A549 (cell line): Measurements from ENCODE around the gene CACNG7. TPM values are rescaled to one million over a fixed set of nuclear protein-coding genes. Genes with fewer than 3 reads are reported as not detected.
A peak's percentile ranks its signal among the peaks of the same experiment; 100 is the strongest.

Experiments used
- ATAC-seq, 2 experiments: fragments of 200-7000 bp in 1 of 2; fragments of >200 bp in 1 of 2; cut with Nextera tagmentation in 1 of 2; cut with Tn5 transposase in 1 of 2; 3 replicates each; pipeline versions ENCODE4 v1.8.0 to v1.9.1; 2018 to 2020; ENCODE audit warnings: mild to moderate bottlenecking in 1 of 2, moderate library complexity in 1 of 2
- CTCF ChIA-PET: fragments of 300-600 bp; sonication (Branson Sonifier 250); formaldehyde crosslinking; extraction: SDS; loops from one replicate; lab custom pipeline; 2021; ENCODE audit warnings: antibody characterized with exemption, inconsistent platforms; lab: Yijun Ruan, JAX
- POLR2A ChIA-PET: fragments of 350-600 bp; formaldehyde crosslinking; extraction: SDS; loops from one replicate; lab custom pipeline; 2021; ENCODE audit warnings: antibody characterized with exemption, inconsistent platforms; lab: Yijun Ruan, JAX
- DNase-seq, 2 experiments: peaks; one replicate each; pipeline versions ENCODE4 v3.0.0 to v3.0.0-alpha.2; 2011 to 2016; ENCODE audit warnings: low read depth in 1 of 2, low spot score in 1 of 2
- FAIRE-seq: peaks from 2 replicates; lab custom pipeline; 2011; peaks lifted over from hg19 to GRCh38; lab: Jason Lieb, UNC
- H3K27ac ChIP-seq, 2 experiments: fragments of >200 bp; sonication (Bioruptor Twin); formaldehyde crosslinking; 3 replicates each; pipeline ENCODE4 v1.5.1; 2016 to 2017
- H3K4me1 ChIP-seq: fragments of >200 bp; sonication (Bioruptor Twin); formaldehyde crosslinking; 3 replicates; pipeline ENCODE4 v1.6.1; 2016
- H3K4me2 ChIP-seq: fragments of >200 bp; sonication (Bioruptor Twin); formaldehyde crosslinking; 3 replicates; pipeline ENCODE4 v1.6.1; 2016
- H3K4me3 ChIP-seq: fragments of >200 bp; sonication (Bioruptor Twin); formaldehyde crosslinking; 3 replicates; pipeline ENCODE4 v1.5.1; 2016
- H3K9me3 ChIP-seq: fragments of >200 bp; sonication (Bioruptor Twin); formaldehyde crosslinking; 3 replicates; pipeline ENCODE4 v1.6.1; 2016
- BCL3 ChIP-seq: fragments of >200 bp; sonication (Bioruptor Twin); formaldehyde crosslinking; IDR thresholded peaks from 3 replicates; pipeline ENCODE4 v1.6.1; 2016
- CHD2 ChIP-seq: fragments of 150-350 bp; IDR thresholded peaks from 2 replicates; pipeline ENCODE4 v1.6.1; 2014; ENCODE audit warnings: low read length; ENCODE audit not compliant: partially characterized antibody
- E2F6 ChIP-seq: IDR thresholded peaks from 2 replicates; pipeline ENCODE4 v1.6.1; 2012; ENCODE audit warnings: low read depth, borderline replicate concordance
- FOSL2 ChIP-seq, 2 experiments: fragments of 450-650 bp in 1 of 2; fragments of >200 bp in 1 of 2; sonication (Bioruptor Twin) in 1 of 2; formaldehyde crosslinking; IDR thresholded peaks; 2 replicates each; pipeline versions ENCODE4 v1.5.0 to v1.6.1; 2016 to 2020; ENCODE audit warnings: mild to moderate bottlenecking in 1 of 2, moderate library complexity in 1 of 2
- FOXS1 ChIP-seq: fragments of 250-450 bp; sonication (Bioruptor Pico); IDR thresholded peaks from 2 replicates; pipeline ENCODE4 v1.5.0; 2020; ENCODE audit warnings: mild to moderate bottlenecking, moderate library complexity
- GATA3 ChIP-seq: IDR thresholded peaks from 2 replicates; pipeline ENCODE4 v1.6.1; 2012; ENCODE audit warnings: borderline replicate concordance
- HOXB5 ChIP-seq: fragments of 250-450 bp; sonication (Bioruptor Pico); IDR thresholded peaks from 2 replicates; pipeline ENCODE4 v1.5.0; 2020; ENCODE audit warnings: mild to moderate bottlenecking, moderate library complexity
- KDM1A ChIP-seq: fragments of 200-600 bp; sonication (generic); IDR thresholded peaks from 2 replicates; pipeline ENCODE4 v1.6.1; 2016; ENCODE audit warnings: low read depth, mild to moderate bottlenecking
- MAFK ChIP-seq: fragments of 450-650 bp; IDR thresholded peaks from 2 replicates; pipeline ENCODE4 v1.6.1; 2014; ENCODE audit not compliant: partially characterized antibody
- MAZ ChIP-seq: fragments of 150-350 bp; IDR thresholded peaks from 2 replicates; pipeline ENCODE4 v1.6.1; 2014; ENCODE audit warnings: antibody characterized with exemption, low read depth, low read length, borderline replicate concordance
- NFE2L2 ChIP-seq: fragments of 150-350 bp; conservative IDR thresholded peaks from 2 replicates; pipeline ENCODE4 v1.6.1; 2014; ENCODE audit warnings: low read length
- RAD21 ChIP-seq, 2 experiments: fragments of >200 bp in 1 of 2; sonication (Bioruptor Twin) in 1 of 2; formaldehyde crosslinking in 1 of 2; IDR thresholded peaks in 1 of 2; conservative IDR thresholded peaks in 1 of 2; 2 replicates in 1 of 2; 3 replicates in 1 of 2; pipeline ENCODE4 v1.6.1; 2012 to 2018; ENCODE audit warnings: inconsistent platforms in 1 of 2
- RARB ChIP-seq: fragments of 250-450 bp; sonication (Bioruptor Pico); IDR thresholded peaks from 2 replicates; pipeline ENCODE4 v1.8.0; 2021; ENCODE audit warnings: mild to moderate bottlenecking, moderate library complexity
- RCOR1 ChIP-seq: fragments of 150-350 bp; IDR thresholded peaks from 2 replicates; pipeline ENCODE4 v1.6.1; 2014; ENCODE audit warnings: antibody characterized with exemption, low read length, low read depth
- TP53 ChIP-seq: fragments of 250-450 bp; sonication (Bioruptor Pico); IDR thresholded peaks from 2 replicates; pipeline ENCODE4 v1.5.0; 2021; ENCODE audit warnings: mild to moderate bottlenecking, moderate library complexity
- USF2 ChIP-seq: fragments of 450-650 bp; IDR thresholded peaks from 2 replicates; pipeline ENCODE4 v1.6.1; 2014; ENCODE audit warnings: antibody characterized with exemption
- ZC3H11A ChIP-seq: fragments of 450-650 bp; IDR thresholded peaks from 2 replicates; pipeline ENCODE4 v1.6.1; 2014; ENCODE audit warnings: antibody characterized with exemption, mild to moderate bottlenecking
- ZFP36 ChIP-seq: fragments of 450-650 bp; IDR thresholded peaks from 2 replicates; pipeline ENCODE4 v1.6.1; 2014; ENCODE audit warnings: borderline replicate concordance; ENCODE audit not compliant: partially characterized antibody
- ZNF302 ChIP-seq: fragments of 250-450 bp; sonication (Bioruptor Pico); IDR thresholded peaks from 2 replicates; pipeline ENCODE4 v1.9.0; 2021; ENCODE audit warnings: inconsistent platforms, mild to moderate bottlenecking, moderate library complexity
- ZSCAN20 ChIP-seq: fragments of 250-450 bp; sonication (Bioruptor Pico); IDR thresholded peaks from 2 replicates; pipeline ENCODE4 v1.8.0; 2022; ENCODE audit warnings: mild to moderate bottlenecking, moderate library complexity
- WGBS: methylation state at CpG from one replicate; pipeline ENCODE4 v1.1.6; 2017; ENCODE audit errors: missing lambda C conversion rate; 5-methylcytosine and 5-hydroxymethylcytosine counted together
- polyA plus RNA-seq, 4 experiments: library from polyadenylated mRNA; depleted of rRNA in 3 of 4; stranded (reverse); fragments of >200 nt; fragmentation: RNase III in 1 of 4; extraction: RNeasy Plus Mini Kit Qiagen cat#74134 plus additional on column Dnase treatment in 1 of 4; gene quantifications; 2 replicates in 3 of 4; 3 replicates in 1 of 4; pipeline ENCODE4 v1.2.3, GENCODE V29; 2011 to 2017

The CACNG7 gene
- polyA plus RNA-seq, 2 of the 4 experiments (the other 2 are of a cell fraction) = 7.6 to 11.5 TPM

GRCh38 chr19:53961523-53962356, 52.7 kb downstream of the CACNG7 start:
- Histone ChIP-seq H3K4me2 (peak overlapping the region; percentile 55), H3K4me1 (peaks cover 22% of the 10 kb centered on the region)
- FAIRE-seq = no peak
- peak in 1 of 2 experiments; percentile 53 for DNase-seq
- TF ChIP-seq ZSCAN20 (CRISPR knock-in tag) (no peak), FOXS1 (CRISPR knock-in tag) (no peak), MAZ (no peak), ZC3H11A (no peak), HOXB5 (no peak), E2F6 (no peak), KDM1A (no peak), CHD2 (no peak), RARB (CRISPR knock-in tag) (no peak), BCL3 (no peak), RCOR1 (no peak)
- TF ChIP-seq, all 56 proteins: peak for 0
- ChIA-PET CTCF (interaction anchor here (1.1 to 1.4 kb wide), 2 partner anchors 11 to 12 kb away, joined by 3 to 5 read pairs; no protein-coding TSS in a partner anchor), POLR2A (interaction anchor here (0.8 kb wide), 1 partner anchor 9 kb away, joined by 3 read pairs; no protein-coding TSS in a partner anchor)
- ATAC-seq = peak; percentile 26 to 50; a peak in 4 of 6 replicates
- Histone ChIP-seq H3K27ac (peak overlapping the region; percentile 58 to 74; a peak in 5 of 6 replicates), H3K4me3 (peak overlapping the region; percentile 46), H3K9me3 (no peaks in the 10 kb centered on the region)
- WGBS = 60% methylated on average over 28 of the region's 32 CpGs

GRCh38 chr19:53962887-53963431, 53.9 kb downstream of the CACNG7 start, which contains the start of gene CACNG8:
CACNG8 (plus strand) TSS chr19:53962937.
- peak within 1 kb of the TSS; percentile 55 for H3K4me2 ChIP-seq
- WGBS = 81% methylated on average over 36 of the region's 55 CpGs
- peak within 1 kb of the TSS; percentile 46 for H3K4me3 ChIP-seq
- no peaks in the 10 kb centered on the region for H3K9me3 ChIP-seq
- ChIA-PET POLR2A (no interaction called here), CTCF (no interaction called here)
- TF ChIP-seq USF2 = no peak
- no peak for TF ChIP-seq TP53 (CRISPR knock-in tag)
- TF ChIP-seq ZFP36 = no peak
- no peak for TF ChIP-seq E2F6
- no peak for ATAC-seq
- H3K4me1 ChIP-seq = peaks cover 22% of the 10 kb centered on the region
- no peak for FAIRE-seq
- no peak for DNase-seq
- peak within 1 kb of the TSS; percentile 58 to 74; a peak in 5 of 6 replicates for H3K27ac ChIP-seq

- no peaks in the 10 kb centered on the region for H3K9me3 ChIP-seq
- TF ChIP-seq GATA3 (no peak), HOXB5 (no peak), E2F6 (no peak), ZNF302 (CRISPR knock-in tag) (no peak), MAFK (no peak), RAD21 (conservative IDR thresholded peaks at IDR 0.05 in 1 of 2, IDR thresholded peaks at IDR 0.05 in 1 of 2) (no peak), NFE2L2 (no peak), FOSL2 (IDR thresholded peaks at IDR 0.05) (no peak), FOSL2 (CRISPR knock-in tag; IDR thresholded peaks at IDR 0.05) (no peak)
- no peak overlapping the region for H3K4me3 ChIP-seq
- DNase-seq = no peak
- no peak for FAIRE-seq
- no peak for ATAC-seq
- peaks cover 6% of the 10 kb centered on the region; the same call in 1 of the 3 replicates for H3K4me1 ChIP-seq
- no peak overlapping the region for H3K27ac ChIP-seq
- WGBS = 74% methylated on average over 11 of the region's 11 CpGs
- POLR2A ChIA-PET = no interaction called here
- CTCF ChIA-PET = interaction anchor here (0.7 to 3.3 kb wide), 3 partner anchors 59 to 442 kb away, joined by 3 to 15 read pairs (median 3); no protein-coding TSS in a partner anchor
- 0 out of 3 replicates have a peak overlapping the region, but pooled peaks have one; percentile 19 for H3K4me2 ChIP-seq
These were observed 56.0 kb downstream of the CACNG7 start for GRCh38 chr19:53965091-53965490.
